Aorta (tissue), 4 donors: ENCODE data around the gene PNPLA7. TPM values are rescaled to one million over a fixed set of nuclear protein-coding genes. Genes with fewer than 3 reads are reported as not detected.

ENCODE experiments used
- microRNA-seq, 2 donors: library from miRNA; unstranded; fragments of <30 nt; microRNA quantifications; one replicate each; pipeline ENCODE4 v1.2.0, GENCODE V29; 2020
- polyA plus RNA-seq, 2 donors: library from polyadenylated mRNA; stranded (reverse); fragments of 200-250 nt; gene quantifications; one replicate each; pipeline ENCODE4 v1.2.3, GENCODE V29; 2013
- total RNA-seq, 2 donors: library from RNA; stranded (reverse); fragmentation: NEBNext Ultra II Directional; extraction: Animal tissue kit (Norgen Biotek cat#: 25700); gene quantifications; one replicate each; pipeline ENCODE4 v1.2.1, GENCODE V29; 2021
- donor health status: healthy with polysubstance abuse.
- donor health status: Bipolar disorder and iron deficiency.
- donor health status: DM: no; HTN: no; CAD: no.
- donor health status: DM: yes; HTN: yes; CAD: no.

The PNPLA7 gene
- total and polyA plus RNA-seq, 4 donors = 2.1 to 36.6 (median 9.0) TPM

Small RNAs within 50 kb of the gene (microRNA-seq; reads per million reads assigned to microRNA genes)
- gene MIR7114 = 0 to 4.8 reads per million in 2 donors

Other genes with a start within 250 kb of the PNPLA7 start
- 10 to 100 TPM; 13.3 to 26.6 TPM for gene NRARP, start 248.1 kb downstream of the PNPLA7 start, total RNA-seq
- under 1 TPM; 0.50 to 0.97 TPM for gene NRARP, start 248.1 kb downstream of the PNPLA7 start, polyA plus RNA-seq
- gene EXD3, start 127.2 kb downstream of the PNPLA7 start, total RNA-seq = 10 to 100 TPM; 21.9 to 38.2 TPM
- gene EXD3, start 127.2 kb downstream of the PNPLA7 start, polyA plus RNA-seq = 10 to 100 TPM; 15.9 to 96.8 TPM
- gene NOXA1, start 127.0 kb downstream of the PNPLA7 start, total RNA-seq = 1 to 10 TPM; 4.1 to 8.5 TPM
- gene NOXA1, start 127.0 kb downstream of the PNPLA7 start, polyA plus RNA-seq = 10 to 100 TPM in 1 of 2 donors, 1 to 10 TPM in 1; 2.9 to 12.6 TPM
- not detected for gene ENTPD8, start 109.0 kb downstream of the PNPLA7 start, total RNA-seq
- gene ENTPD8, start 109.0 kb downstream of the PNPLA7 start, polyA plus RNA-seq = 1 to 10 TPM in 1 of 2 donors, not detected in 1; 3.1 TPM
- 10 to 100 TPM; 76.8 to 78.2 TPM for gene NSMF, start 91.1 kb downstream of the PNPLA7 start, total RNA-seq
- gene NSMF, start 91.1 kb downstream of the PNPLA7 start, polyA plus RNA-seq = 100 to 1,000 TPM in 1 of 2 donors, 10 to 100 TPM in 1; 75.5 to 154 TPM
- gene MRPL41, start 1.5 kb upstream of the PNPLA7 start, total RNA-seq = 10 to 100 TPM; 25.8 to 43.7 TPM
- gene MRPL41, start 1.5 kb upstream of the PNPLA7 start, polyA plus RNA-seq = 10 to 100 TPM; 39.7 to 86.6 TPM
- 10 to 100 TPM; 24.8 to 35.7 TPM for gene DPH7, start 28.5 kb upstream of the PNPLA7 start, total RNA-seq
- gene DPH7, start 28.5 kb upstream of the PNPLA7 start, polyA plus RNA-seq = 10 to 100 TPM in 1 of 2 donors, 1 to 10 TPM in 1; 9.9 to 94.0 TPM
- 10 to 100 TPM; 10.3 to 12.8 TPM for gene ZMYND19, start 40.1 kb upstream of the PNPLA7 start, total RNA-seq
- gene ZMYND19, start 40.1 kb upstream of the PNPLA7 start, polyA plus RNA-seq = 10 to 100 TPM in 1 of 2 donors, 1 to 10 TPM in 1; 8.0 to 15.0 TPM
- 10 to 100 TPM; 20.6 to 35.6 TPM for gene ARRDC1, start 55.3 kb upstream of the PNPLA7 start, total RNA-seq
- gene ARRDC1, start 55.3 kb upstream of the PNPLA7 start, polyA plus RNA-seq = 10 to 100 TPM; 26.8 to 58.9 TPM
- 10 to 100 TPM; 68.9 to 85.8 TPM for gene EHMT1, start 68.6 kb upstream of the PNPLA7 start, total RNA-seq
- 10 to 100 TPM; 14.7 to 33.2 TPM for gene EHMT1, start 68.6 kb upstream of the PNPLA7 start, polyA plus RNA-seq